GM18520 (cell line): ENCODE data around the gene VDR.

Experiments
- ATAC-seq: cut with Tn5 transposase; IDR thresholded peaks from one replicate; pipeline ENCODE4 v1.9.1; 2021; ENCODE audit not compliant: unreplicated experiment

The VDR gene

DNA sequence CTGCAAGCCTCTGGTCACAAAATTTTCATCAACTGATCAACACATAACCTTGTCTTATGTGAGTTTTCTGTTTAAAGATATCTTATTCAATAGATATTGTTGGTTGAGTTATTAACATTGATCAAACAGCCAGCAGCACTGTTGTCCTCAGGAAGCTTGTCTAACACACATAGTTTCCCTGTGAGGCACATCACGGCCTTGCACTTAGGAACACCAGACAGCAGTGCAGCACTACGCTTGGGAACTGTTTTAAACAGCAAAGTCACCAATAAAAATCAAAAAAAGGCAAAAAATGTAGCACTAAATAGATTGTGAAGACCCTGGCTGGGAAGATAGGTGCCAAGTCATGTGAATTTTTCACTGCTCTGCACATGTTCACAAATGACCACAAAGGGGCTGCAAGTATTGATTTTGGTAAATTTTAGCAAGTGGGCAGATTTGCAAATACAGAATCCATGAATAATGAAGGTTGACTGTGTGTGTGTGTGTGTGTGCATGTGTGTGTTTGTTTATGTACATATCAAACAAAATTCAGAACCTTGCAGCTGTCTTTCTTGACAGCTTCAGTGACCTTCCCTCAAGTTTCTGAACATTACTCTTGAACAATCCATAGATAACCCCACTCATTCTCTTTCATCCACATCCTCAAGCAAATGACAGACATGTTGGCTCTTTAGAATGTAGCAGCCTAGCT, 28.9 kb downstream of the VDR start:
- no peak for ATAC-seq

DNA sequence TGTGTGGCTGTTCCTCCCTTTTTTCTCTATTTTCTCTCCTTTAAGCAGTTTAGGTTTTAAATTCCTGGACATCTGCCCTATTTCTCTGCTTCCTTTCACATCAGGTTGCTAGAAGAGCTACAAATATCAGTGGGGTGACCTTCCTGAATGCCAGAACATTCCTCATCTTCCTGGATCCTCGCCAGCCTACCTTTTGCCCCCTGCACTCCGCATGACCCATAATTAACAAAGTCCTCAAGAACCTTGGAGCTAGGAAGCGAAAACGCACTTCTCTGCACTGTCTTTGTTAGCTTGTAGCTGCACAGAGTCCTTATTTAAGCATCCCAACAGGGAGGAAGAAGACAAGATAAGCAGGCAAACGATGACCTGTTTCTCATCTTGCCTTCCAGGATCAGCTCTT, 30.5 kb downstream of the VDR start:
- ATAC-seq, result no peak

DNA sequence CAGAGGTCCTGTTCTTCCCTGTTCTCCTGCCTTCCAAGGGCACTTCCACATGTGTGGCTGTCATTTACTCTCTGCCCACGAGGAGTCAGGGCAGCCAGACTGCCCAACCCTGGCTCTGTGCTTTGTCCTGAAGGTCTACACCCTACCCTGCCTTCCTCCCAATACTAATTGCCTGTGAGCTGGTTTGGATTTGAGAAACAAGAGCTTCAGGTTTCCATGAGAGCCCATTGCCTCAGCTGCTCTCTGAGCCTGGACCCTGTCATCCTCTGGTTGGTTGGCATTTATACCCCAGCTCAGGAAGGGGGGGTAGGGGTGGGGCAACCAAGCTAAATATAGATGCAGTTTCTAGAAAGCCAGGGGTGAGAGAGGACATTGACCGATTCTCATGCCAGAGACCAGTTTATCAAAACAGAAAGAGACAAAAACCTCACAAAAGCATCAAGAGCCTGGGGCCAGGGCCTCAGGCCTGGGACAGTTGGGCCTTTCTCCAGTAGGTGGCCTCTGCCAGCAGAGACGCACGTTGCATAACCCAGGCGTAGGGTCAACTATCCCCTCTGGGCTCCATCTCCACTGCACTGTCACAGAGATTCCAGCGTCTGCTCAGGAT, 34.5 kb downstream of the VDR start:
- no peak for ATAC-seq

DNA sequence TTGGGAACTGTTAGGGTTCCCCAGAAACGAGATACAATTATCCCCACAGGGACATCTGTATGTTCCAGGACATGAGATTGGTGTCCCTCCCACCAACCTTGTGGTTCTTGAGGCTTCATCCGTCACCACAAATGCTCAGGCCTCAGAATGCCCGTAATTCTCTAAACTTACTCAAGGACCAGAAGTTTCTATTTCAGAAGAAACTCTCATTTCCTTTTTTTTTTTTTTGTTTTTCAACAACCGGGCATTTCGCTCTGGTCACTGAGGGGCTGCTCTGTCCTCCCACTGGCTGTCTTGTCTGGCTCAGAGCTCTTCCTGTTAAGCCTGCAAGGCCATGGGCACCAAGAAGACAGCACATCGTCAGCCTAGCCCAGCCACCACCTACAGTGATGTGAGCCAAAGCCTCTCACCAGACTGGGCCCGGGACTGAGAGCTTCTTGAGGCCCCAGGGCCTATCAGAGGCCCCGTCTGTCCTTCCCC, 36.2 kb downstream of the VDR start:
- no peak for ATAC-seq

DNA sequence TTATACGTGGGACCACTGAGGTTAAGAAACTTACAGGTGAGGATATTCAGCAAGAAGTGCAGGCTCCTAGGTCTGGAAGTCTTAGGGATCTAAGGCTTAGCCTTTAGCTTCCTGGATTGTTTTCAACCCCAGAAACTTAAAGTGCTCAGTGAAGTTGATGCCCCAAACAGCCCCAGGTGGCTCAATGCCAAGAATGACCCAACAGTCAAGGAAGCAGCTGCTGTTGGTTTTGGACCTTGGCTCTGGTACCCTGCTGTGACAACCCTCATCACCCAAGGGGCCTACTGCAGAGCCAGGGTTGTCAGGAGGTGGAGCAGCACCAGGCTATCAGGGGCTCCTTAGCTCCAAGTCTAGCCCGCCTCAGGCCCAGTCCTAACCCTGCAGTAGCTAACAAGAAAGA, 36.8 kb downstream of the VDR start:
- no peak for ATAC-seq

DNA sequence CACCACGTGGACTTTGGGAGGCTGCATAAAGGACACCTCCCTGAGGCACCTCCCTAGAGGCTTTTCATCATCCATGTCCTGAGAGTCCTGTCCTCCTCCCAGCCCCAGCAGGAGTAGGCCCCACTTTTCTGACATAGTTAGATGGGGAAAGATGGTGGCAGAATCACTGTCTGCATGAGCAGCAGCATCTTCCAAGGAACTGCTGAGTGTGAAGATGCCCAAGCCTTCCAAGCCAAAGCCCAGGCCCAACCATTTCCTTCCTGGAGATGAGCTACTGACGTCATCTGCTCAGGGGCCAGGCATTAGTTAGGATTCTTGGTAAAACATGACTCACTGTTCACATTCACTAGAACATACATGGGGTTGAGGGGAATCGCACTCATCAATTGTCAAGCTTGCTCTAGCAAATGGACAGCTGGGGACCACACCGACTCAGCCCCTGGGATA, 37.3 kb downstream of the VDR start:
- no peak for ATAC-seq

DNA sequence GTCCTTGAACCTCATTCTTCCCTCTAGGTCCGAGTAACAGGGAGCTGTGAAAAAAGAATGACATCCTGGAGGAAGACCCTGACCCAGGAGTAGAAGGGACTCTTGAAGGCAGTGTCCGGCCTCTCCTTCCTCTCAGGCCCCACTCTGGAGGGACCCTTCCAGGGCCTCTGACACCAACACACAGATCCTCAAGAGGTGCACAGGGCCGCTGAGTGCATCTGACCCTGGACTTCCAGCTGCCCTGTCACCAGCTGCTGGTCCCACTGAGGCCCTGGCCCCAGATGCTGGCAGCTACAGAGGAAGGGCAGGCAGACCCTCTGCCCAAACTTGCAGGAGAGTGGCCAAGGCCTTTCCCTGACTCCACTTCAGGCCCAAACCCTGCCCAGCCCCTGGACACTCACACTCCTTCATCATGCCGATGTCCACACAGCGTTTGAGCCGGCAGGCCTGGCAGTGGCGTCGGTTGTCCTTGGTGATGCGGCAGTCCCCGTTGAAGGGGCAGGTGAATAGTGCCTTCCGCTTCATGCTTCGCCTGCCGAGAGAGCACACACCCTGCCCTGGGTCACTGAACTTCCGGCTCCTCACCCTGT, 40.1 kb downstream of the VDR start:
- no peak for ATAC-seq

DNA sequence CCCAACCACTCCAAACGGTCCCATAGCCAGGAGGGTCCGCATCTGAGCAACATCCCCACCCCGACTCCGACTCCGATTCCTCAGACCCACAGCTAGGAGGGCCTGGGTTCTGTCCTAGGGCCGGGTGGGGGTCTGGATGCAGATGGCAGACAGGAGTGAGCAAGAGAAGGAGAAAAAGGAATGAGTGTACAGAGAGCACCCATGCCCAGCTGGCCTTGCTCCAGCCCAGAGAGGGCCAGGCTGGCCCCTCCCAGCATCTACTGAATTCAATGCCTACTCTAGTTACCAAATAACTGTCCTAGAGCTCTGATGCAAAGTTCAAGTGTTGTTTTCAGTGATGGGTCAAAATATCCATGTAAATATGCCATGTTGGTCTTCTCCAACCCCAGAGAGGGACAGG, 40.8 kb downstream of the VDR start:
- ATAC-seq, result no peak

DNA sequence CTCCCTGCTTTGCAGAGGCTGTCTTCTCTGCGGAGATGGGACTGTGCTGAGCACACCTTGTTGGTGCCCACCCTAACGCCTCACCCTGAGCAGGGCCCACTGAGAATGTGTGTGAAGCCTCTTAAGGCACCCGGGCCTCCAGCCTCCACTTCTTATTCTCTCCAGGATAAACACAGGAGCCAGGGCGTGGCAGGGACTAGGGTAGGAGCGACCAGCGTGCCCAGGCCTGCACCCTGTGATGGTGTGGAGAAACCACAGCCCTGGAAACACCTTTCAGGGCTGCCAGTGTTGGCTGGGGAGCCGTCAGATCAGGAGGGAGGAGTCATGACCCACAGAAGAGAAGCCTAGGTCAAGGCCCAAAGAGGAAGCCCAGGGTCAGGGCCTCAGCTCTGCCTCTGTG, 41.3 kb downstream of the VDR start:
- no peak for ATAC-seq

DNA sequence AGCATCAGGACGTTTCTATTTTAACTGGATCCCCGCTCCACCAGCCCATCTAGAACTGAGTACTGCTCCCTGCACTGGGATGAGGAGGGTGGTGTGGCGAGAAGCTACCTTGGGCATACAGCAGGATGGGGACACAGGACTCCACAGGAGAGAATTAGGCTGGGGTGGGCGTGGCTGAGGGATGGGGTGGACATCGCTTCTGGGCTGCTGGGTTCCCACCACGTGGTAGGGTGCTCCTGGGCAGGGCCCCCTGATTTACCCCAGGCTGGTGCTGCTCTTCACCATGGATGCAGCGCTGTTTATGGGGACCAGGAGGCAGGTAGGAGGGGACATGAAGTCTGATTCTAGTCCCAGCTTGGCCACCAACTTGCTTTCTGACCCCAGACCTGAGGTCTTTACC, 41.9 kb downstream of the VDR start:
- no peak for ATAC-seq

DNA sequence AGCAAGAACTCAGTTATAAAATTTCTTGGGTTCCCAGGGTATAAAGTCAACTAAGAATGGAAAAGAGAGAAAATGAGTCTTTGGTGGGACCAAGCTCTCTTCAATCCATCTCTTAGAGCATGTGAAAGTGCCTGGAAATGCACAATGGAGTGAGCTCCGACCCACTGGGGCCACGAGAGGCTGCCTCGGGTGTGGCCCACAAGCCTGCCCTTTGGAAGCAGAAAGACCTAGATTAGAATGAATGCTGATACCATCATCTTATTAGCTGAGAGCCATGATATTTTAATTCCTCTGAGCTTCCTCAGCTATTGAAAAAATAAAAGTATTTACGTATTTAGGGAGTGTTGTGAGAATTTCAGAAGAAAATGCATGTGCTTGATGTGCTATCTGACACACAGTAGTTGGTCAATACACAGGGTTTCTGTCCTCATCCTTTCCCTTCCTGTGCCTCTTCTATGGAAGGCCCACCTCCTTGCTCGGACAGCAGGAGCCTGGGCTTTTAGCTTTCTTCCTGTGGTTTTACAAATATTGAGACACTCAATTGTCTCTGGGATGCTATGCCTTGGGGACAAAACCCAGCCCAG, 42.5 kb downstream of the VDR start:
- no peak for ATAC-seq

DNA sequence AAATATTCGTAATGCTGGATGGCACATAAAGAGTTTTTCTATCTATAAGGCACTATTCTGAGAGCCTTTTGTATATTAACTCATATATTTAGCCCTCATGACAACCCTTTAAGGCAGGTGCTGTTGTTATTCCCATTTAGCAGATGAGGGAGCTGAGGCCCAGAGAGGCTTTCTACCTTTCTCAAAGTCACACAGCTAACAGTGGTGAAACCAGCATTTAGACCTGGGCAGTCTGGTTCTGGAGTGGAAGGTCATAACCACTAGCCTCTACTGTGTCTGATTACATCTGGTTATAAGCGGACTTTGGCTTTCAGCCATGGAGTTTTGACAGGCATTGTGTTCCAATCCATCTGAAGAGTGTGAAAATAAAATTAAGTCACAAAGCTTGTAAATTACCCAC, 43.9 kb downstream of the VDR start:
- ATAC-seq, result no peak

DNA sequence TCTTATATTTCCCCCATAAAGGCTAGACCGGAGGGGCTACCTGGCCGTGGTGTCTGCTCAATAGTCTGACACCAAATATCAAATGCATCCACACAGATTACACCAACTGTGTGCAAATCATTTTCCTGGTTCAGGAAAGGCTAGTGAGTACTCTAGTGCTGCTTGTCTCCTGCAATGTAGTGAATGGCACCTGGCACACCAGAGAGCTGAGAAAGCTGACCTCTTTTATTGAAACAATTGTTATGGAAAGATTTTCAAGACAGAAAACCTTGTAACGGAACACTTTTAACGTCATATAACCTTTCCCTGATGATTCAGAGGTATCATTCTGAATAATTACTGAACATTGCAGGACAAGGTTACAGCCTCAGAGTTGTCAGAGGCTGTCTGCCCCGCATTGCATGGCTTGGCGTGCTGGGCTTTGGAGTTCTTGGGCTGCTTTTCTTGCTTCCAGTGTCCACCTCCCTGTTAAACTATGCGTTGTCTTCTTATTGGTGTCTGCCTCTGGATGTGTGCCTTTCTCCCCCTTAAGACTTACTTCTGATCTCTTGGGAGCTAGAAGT, 44.4 kb downstream of the VDR start:
- ATAC-seq, result no peak

DNA sequence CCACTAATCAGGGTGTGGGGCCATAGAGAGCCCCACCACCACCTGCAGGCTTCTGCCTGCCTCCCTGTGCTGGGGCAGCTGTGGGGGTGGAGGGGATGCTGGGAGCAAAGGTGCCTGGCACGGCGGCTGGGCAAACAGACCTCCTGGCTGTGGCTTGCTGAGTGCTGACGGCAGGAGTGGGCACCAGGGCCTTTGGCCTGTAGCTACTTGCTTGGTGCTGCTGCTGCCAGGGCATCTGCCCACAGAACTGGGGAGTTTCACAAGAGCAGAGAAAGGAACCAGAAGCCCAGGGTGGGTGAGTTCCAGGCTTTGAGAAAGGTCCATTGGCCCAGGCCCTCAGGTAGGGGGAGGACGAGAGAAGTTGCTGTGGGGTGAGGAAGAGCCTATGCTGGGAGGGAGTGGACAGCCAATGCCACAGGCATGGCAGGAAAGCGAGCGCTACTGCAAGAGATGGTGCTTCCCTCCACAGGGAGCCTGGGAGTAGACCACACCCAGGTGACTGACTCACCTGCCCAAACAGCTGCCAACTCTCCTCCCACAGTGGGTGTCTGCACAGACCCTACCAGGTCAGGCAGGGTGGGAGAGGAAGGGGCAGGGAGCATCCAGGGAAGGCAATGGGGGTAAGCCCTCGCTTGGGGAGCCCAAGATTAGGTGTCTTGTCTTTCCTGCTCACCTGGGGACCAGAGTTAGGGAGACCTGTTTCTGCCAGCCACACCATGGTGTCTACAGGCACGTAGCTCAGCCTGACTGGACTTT, 46.1 kb downstream of the VDR start:
- no peak for ATAC-seq

DNA sequence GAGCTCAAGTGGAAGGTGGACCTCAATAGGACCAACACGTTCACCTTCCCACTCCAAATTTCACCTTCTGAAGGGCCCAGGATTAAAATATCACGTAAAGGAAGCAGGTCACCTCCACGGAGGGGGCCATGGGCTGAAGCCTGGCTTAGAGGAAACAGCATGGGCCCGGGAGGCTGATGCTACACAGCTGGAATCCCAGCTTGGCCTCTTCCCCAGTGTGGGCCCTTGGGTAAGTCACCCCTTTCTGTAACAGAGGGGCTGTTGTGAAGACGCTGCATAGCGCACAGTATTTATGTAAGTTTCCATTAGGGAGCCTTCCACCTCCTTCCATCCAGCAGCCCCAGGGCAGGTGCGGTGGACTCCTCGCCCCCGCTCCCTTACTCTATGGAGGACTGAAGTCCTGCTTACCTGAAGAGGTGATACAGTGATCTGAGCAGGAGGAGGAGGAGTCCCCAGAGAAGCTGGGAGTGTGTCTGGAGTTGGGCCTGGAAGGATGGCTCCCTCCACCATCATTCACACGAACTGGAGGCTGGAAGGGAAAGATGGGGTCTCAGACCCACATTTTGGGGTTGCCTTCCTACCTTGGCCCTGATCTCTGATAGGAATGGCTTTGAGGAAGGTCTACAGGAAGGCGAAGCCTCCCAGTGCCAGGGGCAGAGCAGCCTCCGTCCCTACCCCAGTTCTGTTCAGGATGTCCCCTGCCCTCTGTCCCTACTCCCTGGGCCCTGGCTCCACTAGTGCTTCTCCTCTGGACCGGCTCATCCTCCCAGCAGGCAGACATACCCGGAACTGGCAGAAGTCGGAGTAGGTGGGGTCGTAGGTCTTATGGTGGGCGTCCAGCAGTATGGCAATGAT, 47.8 kb downstream of the VDR start:
- ATAC-seq, result no peak

DNA sequence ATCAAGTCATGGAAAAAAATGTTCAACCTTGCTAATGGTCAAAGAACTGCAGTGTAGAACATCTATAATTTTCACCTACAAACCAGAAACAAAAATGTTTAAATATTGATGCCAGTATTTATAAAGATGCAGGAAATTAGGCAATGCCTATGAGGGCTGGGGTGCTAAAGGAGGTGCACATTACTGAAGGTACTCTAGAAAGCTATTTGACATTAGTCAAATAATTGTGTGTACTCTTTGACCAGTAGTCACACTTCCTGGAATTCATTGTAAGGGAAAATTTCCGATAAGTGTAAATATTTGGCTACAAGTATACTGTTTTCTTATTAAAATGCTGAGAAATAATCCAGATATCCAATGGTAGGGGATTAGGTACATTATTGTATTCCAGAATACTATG, 48.7 kb downstream of the VDR start:
- no peak for ATAC-seq

DNA sequence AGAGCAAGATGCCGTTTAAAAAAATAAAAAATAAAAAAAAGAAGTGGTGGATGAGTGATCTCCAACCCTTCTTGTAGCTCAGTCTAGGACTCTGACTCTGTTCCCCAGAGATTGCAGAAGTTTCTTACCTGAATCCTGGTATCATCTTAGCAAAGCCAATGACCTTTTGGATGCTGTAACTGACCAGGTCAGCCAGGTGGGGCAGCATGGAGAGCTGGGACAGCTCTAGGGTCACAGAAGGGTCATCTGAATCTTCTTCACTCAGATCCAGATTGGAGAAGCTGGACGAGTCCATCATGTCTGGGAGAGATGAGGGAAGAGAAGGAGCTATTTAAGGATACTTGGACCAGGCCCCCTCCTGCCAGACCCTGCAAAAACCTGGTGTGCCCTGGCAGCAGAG, 49.3 kb downstream of the VDR start:
- no peak for ATAC-seq

DNA sequence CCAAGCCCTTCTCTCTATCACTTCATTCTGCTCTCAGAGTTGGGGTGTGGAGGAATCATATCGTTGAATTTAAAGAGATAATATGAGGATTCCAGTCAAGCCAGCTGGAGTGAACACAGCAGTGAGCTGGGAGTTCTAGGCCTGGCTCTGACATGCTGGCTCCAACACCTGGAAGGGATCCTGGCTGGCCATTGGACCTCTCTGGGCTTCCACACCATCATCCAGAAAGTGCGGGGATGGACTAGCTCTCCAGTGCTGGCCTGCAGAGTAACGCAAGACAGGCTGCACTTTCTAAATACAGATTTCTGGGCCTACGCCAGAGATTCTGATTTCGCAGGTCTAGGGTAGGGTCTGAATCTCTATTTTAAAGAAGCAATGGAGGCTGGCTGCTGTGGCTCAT, 50.3 kb downstream of the VDR start:
- ATAC-seq, result no peak

DNA sequence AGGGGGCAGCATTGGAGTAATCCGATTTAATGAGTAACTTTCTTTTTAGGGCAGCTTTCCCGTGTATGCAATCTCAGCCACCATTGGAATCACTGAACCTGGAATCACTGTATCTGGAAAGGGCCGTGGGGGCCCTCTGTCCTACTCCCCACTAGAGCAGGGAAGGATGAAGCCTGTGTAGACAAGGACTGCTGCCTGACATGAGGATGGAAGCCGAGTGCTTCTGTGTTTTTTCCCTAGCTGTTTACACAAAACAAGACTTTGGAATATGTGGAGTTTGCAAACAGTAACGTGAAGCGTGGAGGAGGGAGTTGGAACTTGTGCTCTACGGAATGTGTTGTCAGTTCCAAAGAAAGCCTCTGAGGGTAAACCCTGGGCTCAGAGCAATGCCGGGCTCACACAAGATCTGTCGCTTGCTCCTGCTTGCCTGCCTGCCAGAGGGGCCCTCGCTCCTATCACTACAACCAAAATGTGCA, 52.7 kb downstream of the VDR start:
- no peak for ATAC-seq

DNA sequence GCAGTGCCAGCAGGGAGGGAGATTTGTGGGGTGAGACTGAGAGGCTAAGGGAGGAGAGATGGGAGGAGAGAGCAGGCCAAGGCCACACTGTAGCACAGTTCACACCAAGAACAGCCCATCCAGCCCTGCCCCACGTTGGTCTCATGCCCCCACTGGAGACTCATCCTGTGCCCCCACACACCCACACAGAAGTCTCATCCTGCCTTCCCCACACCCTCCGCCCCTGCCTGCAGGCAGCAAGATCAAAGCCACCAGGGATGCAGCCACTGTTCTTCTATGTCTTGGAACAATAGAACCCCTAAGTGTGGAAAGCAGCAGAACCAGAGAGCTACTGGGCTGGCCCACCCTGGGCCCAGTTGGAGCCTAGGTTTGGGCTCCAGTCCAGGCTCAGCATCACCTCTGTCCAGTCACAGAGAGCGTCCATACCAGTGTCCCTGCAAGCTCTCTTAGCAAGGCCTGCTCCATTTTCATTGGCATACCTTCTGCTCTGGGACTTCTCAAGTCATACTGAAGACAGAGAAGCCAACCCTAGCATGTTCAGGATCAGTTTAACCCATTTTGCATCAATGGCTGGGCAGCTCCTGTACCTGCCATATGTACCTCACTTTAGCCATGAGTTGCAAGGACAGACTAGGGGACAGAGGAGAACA, 53.4 kb downstream of the VDR start:
- no peak for ATAC-seq
